GM21786 (cell line): ENCODE results near the gene BBS9.
"Not testable (repeated sequence)": the region's sequence is repeated elsewhere in the genome, so short reads cannot be mapped to it uniquely, and the experiment has no call there.

Source experiments
- ATAC-seq: cut with Tn5 transposase; IDR thresholded peaks from one replicate; pipeline ENCODE4 v1.9.1; 2021; ENCODE audit not compliant: unreplicated experiment

The BBS9 gene

GRCh38 chr7:33423646-33424020 lies 294.3 kb downstream of the BBS9 start:
- peak; percentile 89 for ATAC-seq

DNA sequence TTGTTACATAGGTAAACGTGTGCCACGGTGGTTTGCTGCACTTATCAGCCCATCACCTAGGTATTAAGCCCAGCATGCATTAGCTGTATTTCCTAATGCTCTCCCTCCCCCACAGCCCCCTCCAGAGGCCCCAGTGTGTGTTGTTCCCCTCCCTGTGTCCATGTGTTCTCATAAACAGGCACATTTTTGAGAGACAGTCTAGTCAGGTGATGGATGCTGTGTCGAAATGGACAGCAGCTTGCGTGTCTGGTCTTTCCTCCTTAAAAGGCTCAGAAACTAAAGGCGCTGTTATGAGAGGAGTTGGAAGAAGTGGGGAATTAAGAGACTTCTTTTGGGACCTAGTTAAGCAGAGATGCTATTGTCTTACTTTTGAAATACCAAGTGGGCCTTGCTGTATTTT lies 296.0 kb downstream of the BBS9 start:
- ATAC-seq = no peak

DNA sequence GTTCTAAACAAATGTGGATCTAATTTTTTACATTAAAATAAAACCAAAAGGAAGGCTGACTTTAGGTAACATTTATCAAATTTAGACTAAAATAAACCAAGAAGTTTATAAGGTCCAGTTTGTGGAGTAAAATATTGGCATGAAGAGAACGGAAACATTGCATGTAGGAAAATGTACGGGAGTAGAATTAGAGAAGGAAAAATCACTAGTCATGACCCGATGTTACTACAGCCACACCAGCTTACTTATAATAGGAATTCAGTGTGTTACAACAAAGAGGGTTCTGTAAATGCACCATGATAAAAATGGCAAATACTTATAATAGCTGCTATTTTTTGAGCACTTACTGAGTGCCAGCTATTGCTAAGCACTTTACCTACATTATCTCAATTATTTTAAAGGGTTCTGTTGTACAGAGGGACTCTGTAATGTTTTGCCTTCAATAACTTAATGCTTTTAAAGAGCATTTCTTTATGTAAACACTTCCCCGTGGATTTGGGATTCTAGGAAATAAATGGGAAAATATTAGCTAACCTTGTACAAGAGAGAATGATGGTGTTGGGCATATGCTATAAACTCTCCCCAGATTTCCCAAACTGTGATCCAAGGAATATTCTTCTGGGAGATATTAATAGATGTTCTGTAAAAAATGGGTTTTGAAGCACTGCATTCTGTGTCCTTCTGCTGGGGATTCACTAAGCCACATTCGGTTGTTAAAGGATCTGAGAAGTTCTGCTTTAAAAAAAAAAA lies 296.7 kb downstream of the BBS9 start:
- ATAC-seq = no peak

DNA sequence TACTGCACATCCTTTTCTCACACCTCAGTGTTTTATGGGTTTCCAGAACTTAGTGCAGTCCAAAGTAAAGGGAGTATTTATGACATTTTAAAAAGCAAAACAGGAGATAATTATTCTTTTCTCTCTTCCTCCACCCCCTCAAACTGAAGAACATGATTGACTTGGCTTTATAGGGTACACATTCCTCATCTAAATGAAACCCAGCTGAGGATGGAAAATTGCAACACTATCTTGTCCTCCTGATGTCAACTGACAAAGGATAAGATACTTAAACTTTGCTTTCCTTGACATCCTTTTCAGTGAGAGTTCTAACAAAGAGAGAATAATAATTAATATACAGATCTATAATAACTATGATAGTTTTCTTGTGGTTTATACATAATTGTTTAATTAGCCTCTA lies 299.1 kb downstream of the BBS9 start:
- ATAC-seq = no peak

DNA sequence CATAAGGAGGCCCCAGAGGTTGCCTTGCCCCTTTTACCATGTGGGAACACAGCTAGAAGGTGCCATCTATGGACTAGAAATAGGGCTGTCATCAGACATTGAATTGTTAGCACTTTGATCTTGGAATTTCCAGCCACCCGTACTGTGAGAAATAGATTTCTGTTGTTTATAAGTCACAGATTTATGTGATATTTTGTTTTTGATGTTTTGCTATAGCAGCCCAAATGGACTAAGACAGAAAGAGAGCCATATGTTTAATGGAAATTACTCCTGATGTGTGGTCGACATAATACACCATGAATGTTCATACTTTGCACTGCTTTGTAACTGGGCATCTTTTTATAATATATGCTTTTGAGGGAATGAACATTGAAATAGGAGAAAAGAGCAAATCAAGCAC lies 302.2 kb downstream of the BBS9 start:
- ATAC-seq = no peak

GRCh38 chr7:33432821-33433220 lies 303.5 kb downstream of the BBS9 start:
- no peak for ATAC-seq

- no peak for ATAC-seq
Observed at GRCh38 chr7:33433357-33433756, 304.0 kb downstream of the BBS9 start.

DNA sequence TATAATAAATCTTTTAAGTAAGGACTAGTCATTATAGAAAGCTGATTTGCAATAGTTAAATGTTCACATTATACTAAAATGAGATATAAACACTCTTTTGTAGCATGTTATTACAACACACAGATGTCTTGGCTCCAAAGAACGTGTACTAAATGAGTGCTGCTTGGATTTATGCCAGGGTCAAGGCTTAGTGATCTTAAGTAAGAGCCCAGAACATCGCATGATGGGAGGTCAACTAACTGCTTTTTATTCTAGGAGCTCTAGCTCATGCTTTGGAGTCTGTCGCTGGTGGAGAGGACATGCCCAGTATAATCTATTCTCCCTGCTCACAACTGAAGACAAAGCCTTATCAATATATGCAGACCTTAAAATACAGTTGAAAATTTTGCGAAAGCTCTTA lies 315.1 kb downstream of the BBS9 start:
- no peak for ATAC-seq

GRCh38 chr7:33446551-33446950 lies 317.2 kb downstream of the BBS9 start:
- no peak for ATAC-seq

- ATAC-seq = no peak
Observed at GRCh38 chr7:33448035-33448434, 318.7 kb downstream of the BBS9 start.

GRCh38 chr7:33449847-33450246 lies 320.5 kb downstream of the BBS9 start:
- no peak for ATAC-seq

GRCh38 chr7:33452805-33453502 lies 323.6 kb downstream of the BBS9 start:
- no peak for ATAC-seq

- ATAC-seq = no peak
Observed at GRCh38 chr7:33457039-33457438, 327.7 kb downstream of the BBS9 start.

- ATAC-seq = no peak
Observed at GRCh38 chr7:33458581-33458980, 329.2 kb downstream of the BBS9 start.

GRCh38 chr7:33459340-33459751 lies 330.0 kb downstream of the BBS9 start:
- ATAC-seq = no peak

DNA sequence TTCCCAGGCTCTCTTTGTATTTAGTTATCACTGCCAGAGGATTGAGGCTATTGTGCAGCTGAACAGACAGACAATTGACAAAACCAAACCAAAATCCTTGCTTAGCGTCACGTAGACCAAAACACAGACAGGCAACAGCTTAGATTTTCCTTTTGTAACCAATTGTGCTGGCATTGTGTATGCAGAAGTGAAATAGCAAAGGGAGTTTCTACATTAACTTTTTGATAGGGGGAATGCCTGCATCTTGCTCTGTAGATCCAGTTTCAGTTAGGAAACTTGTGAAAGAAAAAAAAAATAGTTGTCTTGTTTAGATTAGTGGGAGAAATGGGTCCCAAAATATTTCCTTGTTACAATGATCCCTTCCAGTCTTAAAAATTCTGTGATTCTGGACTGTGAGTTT lies 333.8 kb downstream of the BBS9 start:
- ATAC-seq = no peak

DNA sequence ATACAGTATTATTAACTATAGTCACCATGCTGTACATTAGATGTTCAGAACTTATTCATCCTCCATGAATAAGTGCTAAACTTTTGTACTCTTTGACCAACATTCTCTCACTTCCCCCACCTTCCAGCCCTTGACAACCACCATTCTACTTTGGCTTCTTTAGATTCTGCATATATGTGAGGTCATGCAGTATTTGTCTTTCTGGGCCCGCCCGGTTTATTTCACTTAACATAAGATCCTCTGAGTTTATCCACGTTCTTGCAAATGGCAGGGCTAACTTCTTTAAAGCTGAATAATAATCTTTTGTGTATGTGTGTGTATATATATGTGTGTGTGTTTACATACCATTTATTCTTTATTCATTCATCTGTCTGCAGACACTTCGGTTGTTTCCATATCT lies 336.8 kb downstream of the BBS9 start:
- ATAC-seq = no peak

DNA sequence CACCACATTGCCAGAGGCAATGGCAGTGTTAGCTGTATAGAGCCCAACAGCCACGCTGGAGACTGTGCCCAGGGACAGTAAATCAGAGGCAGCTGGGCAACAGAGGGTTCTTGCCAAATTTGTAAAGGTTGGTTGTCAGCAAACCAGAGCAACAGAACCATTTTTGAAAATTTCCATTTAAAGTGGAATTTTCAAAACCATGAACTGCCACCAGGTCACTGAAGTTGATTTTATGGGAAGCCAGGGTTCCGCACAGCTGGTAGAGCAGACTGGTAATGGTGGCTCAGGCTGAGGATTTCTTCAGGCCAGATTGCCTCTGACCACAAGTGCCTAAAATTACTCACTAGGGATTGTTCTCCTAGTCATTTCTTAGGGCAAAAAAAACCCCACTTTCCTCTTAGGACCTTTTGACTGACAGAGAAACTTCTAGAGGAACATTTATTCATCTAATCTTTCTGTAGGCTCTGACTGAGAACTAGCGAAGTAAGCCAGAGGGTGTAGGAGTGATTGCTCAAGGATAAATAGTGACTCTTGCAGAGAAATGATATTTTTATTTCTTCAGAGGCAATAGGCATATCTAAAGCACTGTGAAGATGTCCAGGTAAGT lies 342.4 kb downstream of the BBS9 start:
- ATAC-seq = no peak

- ATAC-seq = no peak
Observed at GRCh38 chr7:33472348-33473025, 343.1 kb downstream of the BBS9 start.

GRCh38 chr7:33477719-33478480 lies 348.5 kb downstream of the BBS9 start:
- no peak for ATAC-seq

DNA sequence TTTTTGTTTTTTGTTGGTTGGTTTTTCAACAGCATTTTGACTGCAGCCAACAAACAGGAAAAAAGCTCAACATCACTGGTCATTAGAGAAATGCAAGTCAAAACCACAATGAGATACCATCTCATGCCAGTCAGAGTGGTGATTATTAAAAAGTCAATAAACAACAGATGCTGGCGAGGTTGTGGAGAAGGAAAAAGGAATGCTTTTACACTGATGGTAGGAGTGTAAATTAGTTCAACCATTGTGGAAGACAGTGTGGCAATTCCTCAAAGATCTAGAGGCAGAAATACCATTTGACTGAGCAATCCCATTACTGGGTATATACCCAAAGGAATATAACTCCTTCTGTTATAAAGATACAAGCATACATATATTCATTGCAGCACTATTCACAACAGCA lies 355.1 kb downstream of the BBS9 start:
- not testable (repeated sequence) for ATAC-seq
